ENCODE measurements around the gene EHHADH.

GRCh38 chr3:185199671-185200070 is 54.2 kb downstream of the EHHADH start:
- TF ChIP-seq ATF1 (CRISPR knock-in tag; IDR thresholded peaks at IDR 0.05) (no peak), CTCF (IDR thresholded peaks at IDR 0.05) (no peak)
